ENCODE data around the gene KIAA0753.

KIAA0753 gene

GRCh38 chr17:6548578-6549330 is 91.8 kb downstream of the KIAA0753 start:
- H3K4me1 ChIP-seq (ENCODE audit: insufficient read depth, low read length), result peaks cover 51% of the 10 kb centered on the region

GRCh38 chr17:6548034-6548433 is 92.5 kb downstream of the KIAA0753 start:
- Histone ChIP-seq H3K4me3 (ENCODE audit: low read depth in 1 of 2, low read length in 2 of 2) (no peak overlapping the region), H3K4me1 (ENCODE audit: insufficient read depth, low read length) (peaks cover 44% of the 10 kb centered on the region), H3K36me3 (ENCODE audit: insufficient read depth, low read length) (no peaks in the 10 kb centered on the region), H3K9me3 (ENCODE audit: low read length) (no peaks in the 10 kb centered on the region), H3K27ac (ENCODE audit: low read depth, low read length) (peak overlapping the region; percentile 82), H3K9ac (ENCODE audit: low read length) (no peak overlapping the region), H3K27me3 (ENCODE audit: control insufficient read depth in 1 of 2, insufficient read depth in 2 of 2, low read length in 2 of 2) (no peaks in the 10 kb centered on the region)

More at GRCh38 chr17:6548578-6549330, 91.8 kb downstream of the KIAA0753 start:
- H3K9ac ChIP-seq (ENCODE audit: low read length), result no peak overlapping the region
- H3K27me3 ChIP-seq (ENCODE audit: control insufficient read depth in 1 of 2, insufficient read depth in 2 of 2, low read length in 2 of 2), result no peaks in the 10 kb centered on the region
- H3K36me3 ChIP-seq (ENCODE audit: insufficient read depth, low read length), result no peaks in the 10 kb centered on the region
- H3K9me3 ChIP-seq (ENCODE audit: low read length), result no peaks in the 10 kb centered on the region
- no peak overlapping the region for H3K4me3 ChIP-seq (ENCODE audit: low read depth in 1 of 2, low read length in 2 of 2)
- peak overlapping the region; percentile 82 for H3K27ac ChIP-seq (ENCODE audit: low read depth, low read length)

- H3K27ac ChIP-seq (ENCODE audit: low read depth, low read length), result no peak overlapping the region
- H3K4me1 ChIP-seq (ENCODE audit: insufficient read depth, low read length), result peaks cover 37% of the 10 kb centered on the region
- no peak overlapping the region for H3K4me3 ChIP-seq (ENCODE audit: low read depth in 1 of 2, low read length in 2 of 2)
- no peaks in the 10 kb centered on the region for H3K27me3 ChIP-seq (ENCODE audit: control insufficient read depth in 1 of 2, insufficient read depth in 2 of 2, low read length in 2 of 2)
- no peaks in the 10 kb centered on the region for H3K36me3 ChIP-seq (ENCODE audit: insufficient read depth, low read length)
- no peak overlapping the region for H3K9ac ChIP-seq (ENCODE audit: low read length)
- no peaks in the 10 kb centered on the region for H3K9me3 ChIP-seq (ENCODE audit: low read length)
Observed at GRCh38 chr17:6547336-6547735, 93.2 kb downstream of the KIAA0753 start.

GRCh38 chr17:6546069-6546718 is 94.3 kb downstream of the KIAA0753 start:
- Histone ChIP-seq H3K4me3 (ENCODE audit: low read depth in 1 of 2, low read length in 2 of 2) (no peak overlapping the region), H3K9me3 (ENCODE audit: low read length) (no peaks in the 10 kb centered on the region), H3K4me1 (ENCODE audit: insufficient read depth, low read length) (peaks cover 33% of the 10 kb centered on the region), H3K36me3 (ENCODE audit: insufficient read depth, low read length) (no peaks in the 10 kb centered on the region), H3K9ac (ENCODE audit: low read length) (no peak overlapping the region), H3K27me3 (ENCODE audit: control insufficient read depth in 1 of 2, insufficient read depth in 2 of 2, low read length in 2 of 2) (no peaks in the 10 kb centered on the region), H3K27ac (ENCODE audit: low read depth, low read length) (no peak overlapping the region)

- no peak overlapping the region for H3K27ac ChIP-seq (ENCODE audit: low read depth, low read length)
- H3K36me3 ChIP-seq (ENCODE audit: insufficient read depth, low read length), result no peaks in the 10 kb centered on the region
- no peak overlapping the region for H3K4me3 ChIP-seq (ENCODE audit: low read depth in 1 of 2, low read length in 2 of 2)
- no peaks in the 10 kb centered on the region for H3K9me3 ChIP-seq (ENCODE audit: low read length)
- H3K4me1 ChIP-seq (ENCODE audit: insufficient read depth, low read length), result peaks cover 33% of the 10 kb centered on the region
- H3K27me3 ChIP-seq (ENCODE audit: control insufficient read depth in 1 of 2, insufficient read depth in 2 of 2, low read length in 2 of 2), result no peaks in the 10 kb centered on the region
- no peak overlapping the region for H3K9ac ChIP-seq (ENCODE audit: low read length)
Observed at GRCh38 chr17:6545291-6545690, 95.2 kb downstream of the KIAA0753 start.

GRCh38 chr17:6544011-6544370 is 96.5 kb downstream of the KIAA0753 start:
- no peaks in the 10 kb centered on the region for H3K36me3 ChIP-seq (ENCODE audit: insufficient read depth, low read length)
- H3K4me1 ChIP-seq (ENCODE audit: insufficient read depth, low read length), result peaks cover 24% of the 10 kb centered on the region
- no peak overlapping the region for H3K27ac ChIP-seq (ENCODE audit: low read depth, low read length)

GRCh38 chr17:6543079-6544010 is 97.2 kb downstream of the KIAA0753 start:
- Histone ChIP-seq H3K9ac (ENCODE audit: low read length) (no peak overlapping the region), H3K27me3 (ENCODE audit: control insufficient read depth in 1 of 2, insufficient read depth in 2 of 2, low read length in 2 of 2) (no peaks in the 10 kb centered on the region), H3K4me1 (ENCODE audit: insufficient read depth, low read length) (peaks cover 18% of the 10 kb centered on the region), H3K36me3 (ENCODE audit: insufficient read depth, low read length) (no peaks in the 10 kb centered on the region), H3K4me3 (ENCODE audit: low read depth in 1 of 2, low read length in 2 of 2) (no peak overlapping the region), H3K27ac (ENCODE audit: low read depth, low read length) (no peak overlapping the region), H3K9me3 (ENCODE audit: low read length) (no peaks in the 10 kb centered on the region)

More at GRCh38 chr17:6544011-6544370, 96.5 kb downstream of the KIAA0753 start:
- no peak overlapping the region for H3K9ac ChIP-seq (ENCODE audit: low read length)
- H3K27me3 ChIP-seq (ENCODE audit: control insufficient read depth in 1 of 2, insufficient read depth in 2 of 2, low read length in 2 of 2), result no peaks in the 10 kb centered on the region
- H3K4me3 ChIP-seq (ENCODE audit: low read depth in 1 of 2, low read length in 2 of 2), result no peak overlapping the region
- no peaks in the 10 kb centered on the region for H3K9me3 ChIP-seq (ENCODE audit: low read length)

GRCh38 chr17:6542577-6542976 is 97.9 kb downstream of the KIAA0753 start:
- H3K27me3 ChIP-seq (ENCODE audit: control insufficient read depth in 1 of 2, insufficient read depth in 2 of 2, low read length in 2 of 2), result no peaks in the 10 kb centered on the region
- H3K27ac ChIP-seq (ENCODE audit: low read depth, low read length), result no peak overlapping the region
- H3K9ac ChIP-seq (ENCODE audit: low read length), result no peak overlapping the region
- no peak overlapping the region for H3K4me3 ChIP-seq (ENCODE audit: low read depth in 1 of 2, low read length in 2 of 2)
- H3K36me3 ChIP-seq (ENCODE audit: insufficient read depth, low read length), result peaks cover 5% of the 10 kb centered on the region
- peaks cover 12% of the 10 kb centered on the region for H3K4me1 ChIP-seq (ENCODE audit: insufficient read depth, low read length)
- H3K9me3 ChIP-seq (ENCODE audit: low read length), result no peaks in the 10 kb centered on the region

GRCh38 chr17:6541886-6542285 is 98.6 kb downstream of the KIAA0753 start:
- H3K27me3 ChIP-seq (ENCODE audit: control insufficient read depth in 1 of 2, insufficient read depth in 2 of 2, low read length in 2 of 2), result no peaks in the 10 kb centered on the region
- peaks cover 10% of the 10 kb centered on the region for H3K36me3 ChIP-seq (ENCODE audit: insufficient read depth, low read length)
- H3K4me1 ChIP-seq (ENCODE audit: insufficient read depth, low read length), result peaks cover 12% of the 10 kb centered on the region
- H3K4me3 ChIP-seq (ENCODE audit: low read depth in 1 of 2, low read length in 2 of 2), result no peak overlapping the region
- H3K9me3 ChIP-seq (ENCODE audit: low read length), result no peaks in the 10 kb centered on the region
- no peak overlapping the region for H3K9ac ChIP-seq (ENCODE audit: low read length)
- H3K27ac ChIP-seq (ENCODE audit: low read depth, low read length), result no peak overlapping the region

GRCh38 chr17:6539871-6540270 is 100.6 kb downstream of the KIAA0753 start:
- Histone ChIP-seq H3K4me1 (ENCODE audit: insufficient read depth, low read length) (peaks cover 9% of the 10 kb centered on the region), H3K36me3 (ENCODE audit: insufficient read depth, low read length) (peaks cover 11% of the 10 kb centered on the region), H3K9me3 (ENCODE audit: low read length) (no peaks in the 10 kb centered on the region), H3K27me3 (ENCODE audit: control insufficient read depth in 1 of 2, insufficient read depth in 2 of 2, low read length in 2 of 2) (no peaks in the 10 kb centered on the region), H3K27ac (ENCODE audit: low read depth, low read length) (no peak overlapping the region), H3K9ac (ENCODE audit: low read length) (no peak overlapping the region), H3K4me3 (ENCODE audit: low read depth in 1 of 2, low read length in 2 of 2) (no peak overlapping the region)

GRCh38 chr17:6536566-6537065 is 103.9 kb downstream of the KIAA0753 start:
- Histone ChIP-seq H3K4me1 (ENCODE audit: insufficient read depth, low read length) (peaks cover 5% of the 10 kb centered on the region), H3K36me3 (ENCODE audit: insufficient read depth, low read length) (peaks cover 11% of the 10 kb centered on the region), H3K27ac (ENCODE audit: low read depth, low read length) (no peak overlapping the region), H3K4me3 (ENCODE audit: low read depth in 1 of 2, low read length in 2 of 2) (no peak overlapping the region), H3K9me3 (ENCODE audit: low read length) (no peaks in the 10 kb centered on the region), H3K27me3 (ENCODE audit: control insufficient read depth in 1 of 2, insufficient read depth in 2 of 2, low read length in 2 of 2) (no peaks in the 10 kb centered on the region), H3K9ac (ENCODE audit: low read length) (no peak overlapping the region)
